Esophagus muscularis mucosa (tissue), 4 donors: Measurements from ENCODE around the gene UGT1A4. TPM values are rescaled to one million over a fixed set of nuclear protein-coding genes. Genes with fewer than 3 reads are reported as not detected.

Experiments
- DNase-seq: peaks from one replicate; pipeline ENCODE4 v3.0.0-alpha.2; 2017; ENCODE audit errors: extremely low spot score
- H3K27ac ChIP-seq, 4 donors: fragments of 200-600 bp; sonication (generic); replicated peaks in 1 of 4; 1 replicate in 3 of 4; 2 replicates in 1 of 4; pipeline ENCODE4 v1.5.1; 2016 to 2019; ENCODE audit warnings: mild to moderate bottlenecking in 1 of 4
- H3K27me3 ChIP-seq, 4 donors: fragments of 200-600 bp; sonication (generic); one replicate each; pipeline versions ENCODE4 v1.5.1 to v1.6.0; 2016 to 2019
- H3K36me3 ChIP-seq, 4 donors: fragments of 200-600 bp; sonication (generic); one replicate each; pipeline ENCODE4 v1.5.1; 2016 to 2019
- H3K4me1 ChIP-seq, 4 donors: fragments of 200-600 bp; sonication (generic); one replicate each; pipeline ENCODE4 v1.5.1; 2016 to 2019
- H3K4me3 ChIP-seq, 4 donors: fragments of 200-600 bp; sonication (generic); 1 replicate in 2 of 4; 2 replicates in 2 of 4; pipeline ENCODE4 v1.5.1; 2016 to 2019; ENCODE audit warnings: mild to moderate bottlenecking in 4 of 4, moderate library complexity in 1 of 4
- H3K9me3 ChIP-seq, 4 donors: fragments of 200-600 bp; sonication (generic); 1 replicate in 3 of 4; 2 replicates in 1 of 4; pipeline ENCODE4 v1.5.1; 2016 to 2019
- EP300 ChIP-seq: sonication (generic); formaldehyde crosslinking; IDR thresholded peaks from one replicate; pipeline ENCODE4 v1.6.1; 2017; ENCODE audit warnings: antibody characterized with exemption
- POLR2A ChIP-seq: fragments of 450-650 bp; IDR thresholded peaks from one replicate; pipeline ENCODE4 v1.6.1; 2017; ENCODE audit warnings: antibody characterized with exemption, moderate library complexity, mild to moderate bottlenecking, low read depth
- POLR2AphosphoS5 ChIP-seq, 2 donors: sonication (generic); formaldehyde crosslinking; IDR thresholded peaks; one replicate each; pipeline ENCODE4 v1.6.1; 2017; ENCODE audit warnings: antibody characterized with exemption in 2 of 2
- WGBS: methylation state at CpG from one replicate; pipeline ENCODE4 v1.1.5; 2018; 5-methylcytosine and 5-hydroxymethylcytosine counted together
- intact Hi-C: fragments of 100-400 bp; cut with DNase I; formaldehyde crosslinking; loops from one replicate; pipeline ENCODE4 v1.15.1; 2023
- total RNA-seq, 4 donors: library from RNA; depleted of rRNA; stranded (reverse); fragments of >200 nt; gene quantifications; one replicate each; pipeline versions ENCODE4 v1.1.0 to v1.2.1, GENCODE V29; 2016
- TF ChIP-seq, protein P1 (sequence below), 3 experiments: fragments of 200-600 bp in 2 of 3; fragments of 450-650 bp in 1 of 3; sonication (generic) in 2 of 3; IDR thresholded peaks; one replicate each; pipeline ENCODE4 v1.5.1; 2017 to 2019; ENCODE audit warnings: antibody characterized with exemption in 3 of 3, mild to moderate bottlenecking in 2 of 3, moderate library complexity in 1 of 3

UGT1A4 gene
- total RNA-seq, 4 donors from 2014 or later: not detected

DNA sequence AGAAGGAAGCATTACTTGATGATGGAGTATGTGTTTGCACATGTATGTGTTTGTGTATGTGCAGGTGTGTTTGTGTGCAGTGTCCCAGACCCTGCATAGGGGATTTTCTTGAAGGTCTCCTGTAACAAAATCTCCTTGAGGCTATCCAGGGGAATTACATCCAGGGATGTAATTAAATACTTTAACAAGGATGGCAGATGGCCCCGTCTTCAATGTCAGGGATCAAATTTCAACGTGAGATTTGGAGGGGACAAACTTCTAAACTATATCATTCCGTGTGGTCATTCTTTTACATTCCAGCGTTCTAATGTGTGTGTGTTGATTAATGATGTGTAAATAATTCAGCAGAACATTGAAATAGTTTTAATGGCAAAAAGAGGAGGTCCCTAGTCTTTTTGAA, 43.5 kb upstream of the UGT1A4 start:
- no peaks in the 10 kb centered on the region for H3K36me3 ChIP-seq
- H3K4me3 ChIP-seq: no peak overlapping the region
- DNase-seq: no peak
- WGBS: 31% methylated on average over 4 of the region's 4 CpGs
- no peak overlapping the region for H3K27ac ChIP-seq
- H3K4me1 ChIP-seq: no peaks in the 10 kb centered on the region
- TF ChIP-seq EP300: no peak
- no peak for TF ChIP-seq POLR2A
- TF ChIP-seq, protein P1, sequence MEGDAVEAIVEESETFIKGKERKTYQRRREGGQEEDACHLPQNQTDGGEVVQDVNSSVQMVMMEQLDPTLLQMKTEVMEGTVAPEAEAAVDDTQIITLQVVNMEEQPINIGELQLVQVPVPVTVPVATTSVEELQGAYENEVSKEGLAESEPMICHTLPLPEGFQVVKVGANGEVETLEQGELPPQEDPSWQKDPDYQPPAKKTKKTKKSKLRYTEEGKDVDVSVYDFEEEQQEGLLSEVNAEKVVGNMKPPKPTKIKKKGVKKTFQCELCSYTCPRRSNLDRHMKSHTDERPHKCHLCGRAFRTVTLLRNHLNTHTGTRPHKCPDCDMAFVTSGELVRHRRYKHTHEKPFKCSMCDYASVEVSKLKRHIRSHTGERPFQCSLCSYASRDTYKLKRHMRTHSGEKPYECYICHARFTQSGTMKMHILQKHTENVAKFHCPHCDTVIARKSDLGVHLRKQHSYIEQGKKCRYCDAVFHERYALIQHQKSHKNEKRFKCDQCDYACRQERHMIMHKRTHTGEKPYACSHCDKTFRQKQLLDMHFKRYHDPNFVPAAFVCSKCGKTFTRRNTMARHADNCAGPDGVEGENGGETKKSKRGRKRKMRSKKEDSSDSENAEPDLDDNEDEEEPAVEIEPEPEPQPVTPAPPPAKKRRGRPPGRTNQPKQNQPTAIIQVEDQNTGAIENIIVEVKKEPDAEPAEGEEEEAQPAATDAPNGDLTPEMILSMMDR (IDR thresholded peaks at IDR 0.05): no peak
- TF ChIP-seq POLR2AphosphoS5 (IDR thresholded peaks at IDR 0.05): no peak
- H3K27me3 ChIP-seq: no peaks in the 10 kb centered on the region
- intact Hi-C loops: no loop called here
- H3K9me3 ChIP-seq: no peaks in the 10 kb centered on the region

DNA sequence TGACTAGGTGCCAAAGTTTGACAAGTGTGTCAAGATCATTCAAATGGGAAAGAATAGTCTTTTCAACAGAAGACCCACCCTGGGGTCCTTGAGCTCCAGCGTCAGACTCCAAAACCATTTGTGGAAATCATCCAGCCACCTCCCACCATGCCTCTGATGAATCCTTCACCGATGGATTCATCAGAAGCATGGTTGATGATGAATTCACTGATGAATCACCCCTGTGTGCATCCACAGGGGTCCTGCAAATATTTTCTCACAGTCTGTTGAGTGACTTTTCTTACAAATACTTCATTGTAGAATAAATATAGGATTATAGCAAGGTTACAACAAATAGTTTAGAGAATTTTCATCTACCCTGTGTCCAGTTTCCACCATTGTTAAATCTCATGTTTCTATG, 42.5 kb upstream of the UGT1A4 start:
- no peaks in the 10 kb centered on the region for H3K4me1 ChIP-seq
- no peaks in the 10 kb centered on the region for H3K27me3 ChIP-seq
- intact Hi-C loops: no loop called here
- no peaks in the 10 kb centered on the region for H3K9me3 ChIP-seq
- TF ChIP-seq, protein P1 (IDR thresholded peaks at IDR 0.05): no peak
- no peak for TF ChIP-seq POLR2AphosphoS5 (IDR thresholded peaks at IDR 0.05)
- no peak for DNase-seq
- no peaks in the 10 kb centered on the region for H3K36me3 ChIP-seq
- H3K27ac ChIP-seq: no peak overlapping the region
- 72% methylated on average over 2 of the region's 2 CpGs for WGBS
- no peak overlapping the region for H3K4me3 ChIP-seq

- Histone ChIP-seq H3K4me3 (no peak overlapping the region), H3K4me1 (no peaks in the 10 kb centered on the region), H3K27ac (no peak overlapping the region), H3K27me3 (no peaks in the 10 kb centered on the region), H3K9me3 (no peaks in the 10 kb centered on the region), H3K36me3 (no peaks in the 10 kb centered on the region)
- intact Hi-C loops: no loop called here
- DNase-seq: no peak
- TF ChIP-seq POLR2AphosphoS5 (IDR thresholded peaks at IDR 0.05): no peak
- no peak for TF ChIP-seq EP300
- TF ChIP-seq, protein P1 (IDR thresholded peaks at IDR 0.05): no peak
- TF ChIP-seq POLR2A: no peak
- 68% methylated on average over 4 of the region's 4 CpGs for WGBS
Observed at GRCh38 chr2:233679196-233679595, 39.3 kb upstream of the UGT1A4 start.

GRCh38 chr2:233680361-233681045, 38.0 kb upstream of the UGT1A4 start:
- H3K27me3 ChIP-seq: no peaks in the 10 kb centered on the region
- H3K36me3 ChIP-seq: no peaks in the 10 kb centered on the region
- 88% methylated on average over 4 of the region's 4 CpGs for WGBS
- H3K9me3 ChIP-seq: no peaks in the 10 kb centered on the region
- intact Hi-C loops: no loop called here
- no peak for DNase-seq
- no peak overlapping the region for H3K4me3 ChIP-seq
- H3K27ac ChIP-seq: no peak overlapping the region
- H3K4me1 ChIP-seq: no peaks in the 10 kb centered on the region
- no peak for TF ChIP-seq POLR2A
- no peak for TF ChIP-seq POLR2AphosphoS5 (IDR thresholded peaks at IDR 0.05)
- no peak for TF ChIP-seq EP300
- TF ChIP-seq, protein P1 (IDR thresholded peaks at IDR 0.05): no peak

GRCh38 chr2:233681521-233682099, 36.9 kb upstream of the UGT1A4 start, which contains the start of gene UGT1A7:
Gene UGT1A7 (plus strand): TSS chr2:233681901. CDS start chr2:233681938, 37 bp downstream.
- Histone ChIP-seq H3K9me3 (no peaks in the 10 kb centered on the region), H3K36me3 (no peaks in the 10 kb centered on the region), H3K4me3 (no peak within 1 kb of the TSS), H3K27me3 (no peaks in the 10 kb centered on the region), H3K4me1 (no peaks in the 10 kb centered on the region), H3K27ac (no peak within 1 kb of the TSS)
- DNase-seq: no peak
- intact Hi-C loops: no loop called here
- no peak for TF ChIP-seq POLR2A
- TF ChIP-seq, protein P1 (IDR thresholded peaks at IDR 0.05): no peak
- no peak for TF ChIP-seq POLR2AphosphoS5 (IDR thresholded peaks at IDR 0.05)
- no peak for TF ChIP-seq EP300
- WGBS: 79% methylated on average over 5 of the region's 5 CpGs
